ENCODE measurements around the gene MARK1.

- TF ChIP-seq ZNF274 (IDR thresholded peaks at IDR 0.05; ENCODE audit: low read depth, low read length) (no peak), SUZ12 (IDR thresholded peaks at IDR 0.05; ENCODE audit: extremely low read depth, insufficient read depth, insufficient read length) (no peak)
Observed at GRCh38 chr1:220708936-220709801, 181.2 kb downstream of the MARK1 start.
